ENCODE data around the gene RAVER1.

The RAVER1 gene

GRCh38 chr19:10269333-10270179 lies 63.8 kb downstream of the RAVER1 start:
- TF ChIP-seq POLR2AphosphoS5 (IDR thresholded peaks at IDR 0.05; ENCODE audit: low read depth, low read length) (no peak), REST (IDR thresholded peaks at IDR 0.05; ENCODE audit: insufficient read depth in 1 of 2, low read depth in 2 of 2, low read length in 2 of 2) (no peak), FOXP2 (optimal IDR thresholded peaks at IDR 0.05; ENCODE audit: borderline replicate concordance, extremely low read depth, extremely low read length, insufficient read depth) (no peak), SIN3A (IDR thresholded peaks at IDR 0.05; ENCODE audit: borderline replicate concordance, insufficient read depth, low read length) (no peak), TAF1 (IDR thresholded peaks at IDR 0.05; ENCODE audit: borderline replicate concordance, insufficient read depth, low read length) (no peak)

GRCh38 chr19:10268071-10268470 lies 65.3 kb downstream of the RAVER1 start:
- TF ChIP-seq REST (IDR thresholded peaks at IDR 0.05; ENCODE audit: insufficient read depth in 1 of 2, low read depth in 2 of 2, low read length in 2 of 2) (no peak), SIN3A (IDR thresholded peaks at IDR 0.05; ENCODE audit: borderline replicate concordance, insufficient read depth, low read length) (no peak), TAF1 (IDR thresholded peaks at IDR 0.05; ENCODE audit: borderline replicate concordance, insufficient read depth, low read length) (no peak), POLR2AphosphoS5 (IDR thresholded peaks at IDR 0.05; ENCODE audit: low read depth, low read length) (no peak)

- TF ChIP-seq FOXP2 (optimal IDR thresholded peaks at IDR 0.05; ENCODE audit: borderline replicate concordance, extremely low read depth, extremely low read length, insufficient read depth) (no peak), POLR2AphosphoS5 (IDR thresholded peaks at IDR 0.05; ENCODE audit: low read depth, low read length) (no peak), REST (IDR thresholded peaks at IDR 0.05; ENCODE audit: insufficient read depth in 1 of 2, low read depth in 2 of 2, low read length in 2 of 2) (no peak), TAF1 (IDR thresholded peaks at IDR 0.05; ENCODE audit: borderline replicate concordance, insufficient read depth, low read length) (no peak), SIN3A (IDR thresholded peaks at IDR 0.05; ENCODE audit: borderline replicate concordance, insufficient read depth, low read length) (no peak)
Measured at GRCh38 chr19:10266706-10267105, 66.6 kb downstream of the RAVER1 start.
